ENCODE measurements around the gene PPIH. TPM values are rescaled to one million over a fixed set of nuclear protein-coding genes. Genes with fewer than 3 reads are reported as not detected.
"Not testable (repeated sequence)": the region's sequence is repeated elsewhere in the genome, so short reads cannot be mapped to it uniquely, and the experiment has no call there.

Gene PPIH
- total RNA-seq, 1 donor from 2014 or later = 21.0 TPM

DNA sequence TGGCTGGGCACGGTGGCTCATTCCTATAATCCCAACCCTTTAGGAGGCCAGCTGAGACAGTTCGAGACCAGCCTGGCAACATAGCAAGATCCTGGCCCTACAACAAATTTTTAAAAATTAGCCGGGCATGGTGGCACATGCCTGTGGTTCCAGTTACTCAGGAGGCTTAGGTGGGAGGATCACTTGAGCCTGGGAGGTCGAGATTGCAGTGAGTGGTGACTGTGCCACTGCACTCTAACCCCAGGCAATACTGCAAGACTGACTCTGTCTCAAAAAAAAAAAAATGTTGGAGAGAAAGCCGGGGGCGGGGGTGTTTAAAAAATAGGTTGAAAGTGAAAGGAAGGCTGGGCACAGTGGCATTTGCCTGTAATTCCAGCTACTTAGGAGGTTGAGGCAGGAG is 65.3 kb downstream of the PPIH start:
- Histone ChIP-seq H3K27ac (replicated peaks) (no peak overlapping the region), H3K9me3 (replicated peaks) (no peaks in the 10 kb centered on the region), H3K27me3 (ENCODE audit: low read depth) (no peaks in the 10 kb centered on the region), H3K4me3 (no peak overlapping the region), H3K4me1 (no peaks in the 10 kb centered on the region), H3K36me3 (no peaks in the 10 kb centered on the region)
- intact Hi-C loops (cut with micrococcal nuclease) = no loop called here
- TF ChIP-seq CTCF (IDR thresholded peaks at IDR 0.05; ENCODE audit: borderline replicate concordance) = no peak
- DNase-seq = no peak

- H3K36me3 ChIP-seq; H3K27me3 ChIP-seq (ENCODE audit: low read depth); H3K9me3 ChIP-seq (replicated peaks); DNase-seq; H3K4me1 ChIP-seq; H3K4me3 ChIP-seq; intact Hi-C loops (cut with micrococcal nuclease); H3K27ac ChIP-seq (replicated peaks): not testable (repeated sequence)
Measured at GRCh38 chr1:42725820-42726219, 67.6 kb downstream of the PPIH start.

Other genes starting within 250 kb of the PPIH start
- gene ZMYND12, start 202.4 kb upstream of the PPIH start, total RNA-seq = 2.6 TPM
- 33.9 TPM for gene PPCS, start 201.9 kb upstream of the PPIH start, total RNA-seq
- gene CCDC30, start 195.1 kb upstream of the PPIH start, total RNA-seq = 2.2 TPM
- 754 TPM for gene YBX1, start 24.0 kb downstream of the PPIH start, total RNA-seq
- not detected for gene CLDN19, start 81.8 kb downstream of the PPIH start, total RNA-seq
- 8.6 TPM for gene P3H1, start 108.6 kb downstream of the PPIH start, total RNA-seq
- gene C1orf50, start 108.8 kb downstream of the PPIH start, total RNA-seq = 7.8 TPM
- gene TMEM269, start 126.6 kb downstream of the PPIH start, total RNA-seq = not detected
- 4.7 TPM for gene ERMAP, start 158.7 kb downstream of the PPIH start, total RNA-seq
- gene SVBP, start 159.0 kb downstream of the PPIH start, total RNA-seq = 10.9 TPM
- 8.9 TPM for gene ZNF691, start 188.2 kb downstream of the PPIH start, total RNA-seq

Data from left ventricle myocardium inferior (tissue), 1 donor.